Prostate gland (tissue), 2 donors: ENCODE data around the gene ADGRE1.

ENCODE experiments used
- POLR2A ChIP-seq: fragments of 450-650 bp; IDR thresholded peaks from one replicate; pipeline ENCODE4 v1.6.1; 2016; ENCODE audit warnings: antibody characterized with exemption, mild to moderate bottlenecking
- POLR2AphosphoS5 ChIP-seq: sonication (generic); formaldehyde crosslinking; IDR thresholded peaks from one replicate; pipeline ENCODE4 v1.6.1; 2017; ENCODE audit warnings: antibody characterized with exemption
- TF ChIP-seq, protein P1 (sequence below), 4 experiments: fragments of 200-600 bp in 2 of 4; fragments of 450-650 bp in 2 of 4; sonication (generic) in 2 of 4; IDR thresholded peaks; 1 replicate in 3 of 4; 2 replicates in 1 of 4; pipeline ENCODE4 v1.5.1; 2016 to 2019; ENCODE audit warnings: antibody characterized with exemption in 4 of 4, mild to moderate bottlenecking in 2 of 4, moderate library complexity in 2 of 4

DNA sequence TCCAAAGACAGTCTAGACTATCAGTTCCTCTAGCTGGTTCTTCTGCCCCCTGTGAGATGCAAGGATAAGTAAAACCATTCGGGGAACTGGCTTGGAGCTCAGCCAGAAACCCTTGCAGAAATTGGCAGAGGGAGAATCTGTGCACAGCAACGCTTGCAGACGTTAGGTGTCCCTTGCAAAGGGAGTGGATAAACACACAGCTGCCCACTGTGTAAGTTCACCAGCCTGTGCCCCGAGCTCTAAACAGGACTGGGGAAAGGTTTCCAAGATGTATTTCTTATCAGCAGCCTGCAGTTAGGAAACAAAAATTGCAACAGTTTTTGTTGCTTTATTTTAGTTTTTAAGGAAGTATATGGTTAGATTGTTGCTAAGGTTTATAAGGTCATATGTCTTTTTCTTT lies 19.0 kb upstream of the ADGRE1 start:
- no peak for TF ChIP-seq POLR2A
- TF ChIP-seq POLR2AphosphoS5: no peak
- TF ChIP-seq, protein P1, sequence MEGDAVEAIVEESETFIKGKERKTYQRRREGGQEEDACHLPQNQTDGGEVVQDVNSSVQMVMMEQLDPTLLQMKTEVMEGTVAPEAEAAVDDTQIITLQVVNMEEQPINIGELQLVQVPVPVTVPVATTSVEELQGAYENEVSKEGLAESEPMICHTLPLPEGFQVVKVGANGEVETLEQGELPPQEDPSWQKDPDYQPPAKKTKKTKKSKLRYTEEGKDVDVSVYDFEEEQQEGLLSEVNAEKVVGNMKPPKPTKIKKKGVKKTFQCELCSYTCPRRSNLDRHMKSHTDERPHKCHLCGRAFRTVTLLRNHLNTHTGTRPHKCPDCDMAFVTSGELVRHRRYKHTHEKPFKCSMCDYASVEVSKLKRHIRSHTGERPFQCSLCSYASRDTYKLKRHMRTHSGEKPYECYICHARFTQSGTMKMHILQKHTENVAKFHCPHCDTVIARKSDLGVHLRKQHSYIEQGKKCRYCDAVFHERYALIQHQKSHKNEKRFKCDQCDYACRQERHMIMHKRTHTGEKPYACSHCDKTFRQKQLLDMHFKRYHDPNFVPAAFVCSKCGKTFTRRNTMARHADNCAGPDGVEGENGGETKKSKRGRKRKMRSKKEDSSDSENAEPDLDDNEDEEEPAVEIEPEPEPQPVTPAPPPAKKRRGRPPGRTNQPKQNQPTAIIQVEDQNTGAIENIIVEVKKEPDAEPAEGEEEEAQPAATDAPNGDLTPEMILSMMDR (IDR thresholded peaks at IDR 0.05): no peak
